Cerebellar cortex (tissue), 1 donor: ENCODE results near the gene HSDL2.

Experiments used
- DNase-seq: peaks from one replicate; pipeline ENCODE4 v3.0.0-alpha.2; 2015; ENCODE audit warnings: low spot score

Gene HSDL2

GRCh38 chr9:112446526-112446925 lies 66.6 kb downstream of the HSDL2 start:
- no peak for DNase-seq

- no peak for DNase-seq
Measured at GRCh38 chr9:112447283-112447761, 67.4 kb downstream of the HSDL2 start.

DNA sequence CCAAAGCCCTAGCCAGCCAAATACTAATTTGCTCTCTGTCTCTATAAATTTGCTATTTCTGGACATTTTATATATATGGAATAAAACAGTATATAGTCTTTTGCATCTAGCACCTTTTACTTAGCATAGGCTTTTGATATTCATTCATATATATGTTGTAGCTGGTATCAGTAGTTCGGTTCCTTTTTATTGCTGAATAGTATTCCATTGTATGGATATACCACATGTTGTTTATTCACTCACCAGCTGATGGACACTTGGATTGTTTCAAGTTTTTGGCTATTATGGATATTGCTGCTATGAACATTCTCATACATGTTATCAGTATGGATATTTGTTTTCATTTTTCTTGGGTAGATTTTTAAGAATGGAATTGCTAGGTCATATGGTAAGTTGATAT lies 82.9 kb downstream of the HSDL2 start:
- no peak for DNase-seq

- DNase-seq = no peak
Measured at GRCh38 chr9:112465352-112465751, 85.4 kb downstream of the HSDL2 start.

GRCh38 chr9:112472996-112473395 lies 93.1 kb downstream of the HSDL2 start:
- no peak for DNase-seq

GRCh38 chr9:112473986-112474385 lies 94.1 kb downstream of the HSDL2 start:
- no peak for DNase-seq

GRCh38 chr9:112475318-112475717 lies 95.4 kb downstream of the HSDL2 start:
- DNase-seq = no peak

GRCh38 chr9:112477330-112477729 lies 97.4 kb downstream of the HSDL2 start:
- DNase-seq = no peak

- no peak for DNase-seq
Measured at GRCh38 chr9:112479221-112479620, 99.3 kb downstream of the HSDL2 start.

GRCh38 chr9:112484607-112485006 lies 104.7 kb downstream of the HSDL2 start:
- no peak for DNase-seq

DNA sequence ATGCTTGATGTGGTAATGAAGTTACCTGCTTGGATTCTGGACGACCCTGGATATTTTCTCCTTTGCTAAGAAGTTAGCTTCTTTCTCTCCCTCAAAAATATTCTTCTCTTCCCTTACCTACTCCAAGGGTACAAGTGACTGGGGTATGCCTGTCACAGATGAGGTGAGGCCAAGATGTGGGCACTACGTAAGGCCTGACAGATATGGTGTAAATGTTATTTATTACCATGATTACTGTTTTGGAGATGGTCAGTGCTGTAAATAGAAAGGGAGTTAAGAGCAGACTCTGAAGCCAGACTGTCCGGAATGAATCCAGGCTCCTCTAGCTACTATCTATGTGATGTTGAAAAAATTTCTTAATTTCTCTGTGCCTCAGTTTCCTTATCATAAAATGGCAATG lies 105.7 kb downstream of the HSDL2 start:
- DNase-seq = peak; percentile 9

- peak; percentile 76 for DNase-seq
Measured at GRCh38 chr9:112486221-112487007, 106.5 kb downstream of the HSDL2 start, which contains the start of gene KIAA1958. Gene KIAA1958, plus strand, starts transcription at chr9:112486827. Its CDS starts 87,254 bp downstream, at chr9:112574081.

DNA sequence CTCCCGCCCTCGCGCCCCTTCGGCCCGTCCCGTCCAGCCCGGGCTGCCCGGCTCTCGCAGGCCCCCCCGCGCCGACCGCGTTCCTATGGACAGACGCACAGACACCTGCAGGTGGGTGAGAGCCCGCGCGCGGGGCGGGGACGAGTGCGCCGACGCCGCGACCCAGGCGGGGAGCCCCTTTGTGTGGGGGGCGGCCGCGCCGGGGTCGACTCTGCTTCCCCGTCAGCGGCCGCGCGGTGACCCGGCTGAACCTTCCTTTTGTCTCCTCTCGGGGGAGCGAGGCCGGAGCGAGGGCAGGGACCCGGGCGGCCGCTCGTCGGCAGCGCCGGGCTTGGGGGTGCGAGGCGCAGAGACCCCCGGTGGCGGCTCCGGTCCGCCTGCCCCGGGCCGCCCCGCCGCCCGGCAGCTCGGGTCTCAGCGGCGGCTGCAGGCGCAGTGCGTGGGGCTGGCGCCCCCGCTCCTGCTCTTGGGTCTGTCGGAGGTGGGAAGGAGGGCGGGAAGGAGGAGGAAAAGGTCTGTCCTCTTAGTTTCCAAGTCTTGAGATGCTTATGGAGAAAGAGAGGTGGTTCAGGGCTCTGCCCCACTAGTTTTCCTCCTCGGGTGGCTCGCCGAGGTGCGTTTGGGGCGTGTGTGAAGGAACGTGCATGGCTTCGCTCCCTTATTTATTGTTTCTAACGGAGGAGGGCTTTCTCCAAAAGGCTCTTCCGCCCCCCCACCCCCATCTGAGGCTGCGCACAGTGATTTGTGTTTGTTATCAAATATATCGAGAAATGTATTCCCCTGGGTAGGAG lies 107.3 kb downstream of the HSDL2 start:
- DNase-seq = peak; percentile 69

DNA sequence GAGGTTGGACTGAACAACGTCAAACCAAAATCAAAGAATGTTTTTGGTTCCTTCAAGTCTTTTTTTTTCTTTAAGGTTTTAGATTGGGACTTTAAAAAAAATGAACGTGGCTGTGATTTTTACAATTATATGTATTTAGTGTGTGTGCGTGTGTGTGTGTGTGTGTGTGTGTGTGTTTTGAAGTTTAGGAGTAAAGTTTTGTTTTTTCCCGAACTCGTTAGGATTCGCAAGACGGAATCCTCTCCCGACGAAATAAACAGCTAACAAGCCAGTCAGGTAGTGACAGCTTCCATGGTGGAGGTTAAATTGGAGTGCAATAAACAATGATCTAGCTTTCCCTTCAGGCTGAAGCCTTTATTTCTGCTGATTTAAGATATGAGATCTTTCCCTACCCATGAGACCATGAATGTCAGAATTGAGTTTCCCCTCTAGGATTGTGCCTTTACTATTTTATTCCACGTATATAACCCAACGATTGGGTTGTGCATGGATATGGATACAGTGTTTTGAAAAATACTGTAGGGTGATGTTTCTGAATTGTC lies 108.0 kb downstream of the HSDL2 start:
- DNase-seq = peak; percentile 68

DNA sequence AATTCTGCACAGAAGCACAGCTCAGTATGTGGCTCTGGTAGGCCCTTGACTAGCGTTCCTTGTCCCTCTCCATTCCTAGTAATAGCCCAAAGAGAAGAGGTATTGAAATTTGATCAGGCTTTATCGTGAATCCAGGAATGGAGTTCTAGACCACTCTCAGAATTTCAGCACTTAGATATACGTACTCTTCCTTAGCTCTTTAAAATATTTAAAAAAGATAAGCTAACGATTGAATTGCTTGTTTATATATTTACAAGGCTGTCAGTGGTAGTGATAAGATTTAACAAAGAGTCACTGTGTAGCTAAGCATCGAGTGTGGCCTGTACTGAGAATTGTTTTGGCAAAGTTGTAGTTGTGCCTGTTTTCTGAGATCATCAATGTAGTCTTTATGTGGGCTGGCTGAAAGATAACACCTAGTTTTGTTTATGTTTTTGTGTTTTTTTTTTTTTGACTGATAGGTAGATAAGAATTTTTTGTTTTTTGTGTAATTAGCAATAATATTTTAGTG lies 109.2 kb downstream of the HSDL2 start:
- DNase-seq = peak; percentile 65

DNA sequence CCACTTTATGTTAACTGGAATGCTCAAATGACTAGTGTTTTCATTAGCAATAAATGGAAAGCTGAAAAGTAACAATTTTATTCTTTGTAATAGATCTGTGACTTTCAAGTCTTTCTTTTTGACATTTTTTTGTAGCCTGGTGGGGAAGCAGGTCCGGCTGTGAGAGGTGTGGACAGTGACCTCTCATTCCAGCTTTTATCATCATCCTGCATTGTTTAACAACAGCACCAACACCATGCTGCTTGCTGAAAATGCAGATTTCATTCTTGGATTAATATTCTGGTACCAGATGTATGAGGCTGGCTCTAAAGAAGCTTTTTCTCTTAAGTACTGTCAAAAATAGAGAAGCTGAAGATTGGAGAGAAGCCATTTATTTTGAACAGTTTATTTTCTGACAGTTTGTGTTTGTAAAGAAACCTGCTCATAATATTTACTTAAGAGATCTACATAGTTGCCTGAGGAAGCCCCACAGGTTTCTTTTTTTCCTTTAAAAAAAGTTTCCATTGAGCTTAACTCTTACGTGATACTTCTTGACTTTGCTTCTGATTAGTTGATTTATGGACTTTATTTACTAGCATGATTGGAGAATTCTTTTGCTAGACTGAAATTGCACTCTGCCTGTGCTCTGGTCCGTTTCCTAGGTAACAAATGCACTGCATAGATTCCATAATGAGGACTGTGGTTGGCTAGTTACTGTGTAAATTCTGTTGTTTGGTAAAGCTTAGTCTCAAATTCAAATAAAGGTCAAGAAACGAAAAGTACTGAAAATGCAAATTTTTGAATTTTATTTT lies 110.2 kb downstream of the HSDL2 start:
- peak; percentile 31 for DNase-seq

DNA sequence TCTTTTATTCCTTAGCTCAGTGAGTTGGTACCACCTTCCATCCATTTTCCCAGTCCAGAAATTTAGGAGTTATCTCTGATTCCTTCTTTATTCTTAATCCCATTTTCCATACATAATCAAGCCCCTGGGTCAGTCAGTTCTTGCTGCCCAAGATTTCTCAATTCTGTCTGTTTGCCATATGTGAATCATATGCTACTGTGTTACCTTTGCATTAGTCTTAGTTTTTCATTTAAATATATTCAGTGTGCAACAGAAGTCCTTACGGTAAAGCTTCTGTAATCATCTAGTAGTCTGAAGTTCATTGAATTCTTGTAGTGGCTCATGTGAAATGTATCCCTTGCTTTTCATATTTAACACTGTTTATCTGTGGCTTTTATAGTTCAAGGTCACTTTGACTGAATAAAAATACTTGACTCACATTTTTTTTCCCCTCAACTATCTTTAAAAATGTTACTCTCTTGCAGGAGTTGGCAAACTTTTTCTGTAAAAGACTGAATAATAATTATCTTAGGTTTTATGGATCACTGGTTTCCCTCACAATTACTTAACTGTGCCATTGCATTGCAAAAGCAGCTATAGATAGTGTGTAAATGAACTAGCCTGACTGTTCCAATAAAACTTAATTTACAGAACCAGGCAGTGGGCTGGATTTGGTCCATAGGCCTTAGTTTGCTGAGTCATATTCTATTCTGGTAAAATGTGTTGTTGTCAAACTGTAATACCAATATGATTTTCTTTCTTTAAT lies 113.7 kb downstream of the HSDL2 start:
- no peak for DNase-seq

DNA sequence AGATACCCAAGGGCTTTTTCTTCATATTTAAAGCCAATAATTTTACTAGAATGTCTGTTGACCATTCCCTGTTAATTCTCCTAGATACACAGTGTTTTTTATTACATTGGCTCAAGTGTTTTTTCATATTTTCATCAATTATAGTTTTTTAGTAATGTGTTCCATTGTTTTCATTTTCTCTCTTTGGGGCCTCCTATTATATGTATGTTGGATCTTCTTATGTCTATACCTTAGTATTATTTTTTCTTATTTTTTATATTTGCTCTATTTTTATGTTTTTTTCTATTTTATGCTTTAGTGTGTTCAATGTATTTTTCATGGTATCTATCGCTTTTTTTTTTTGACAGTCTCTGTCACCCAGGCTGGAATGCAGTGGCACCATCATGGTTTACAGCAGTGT lies 114.2 kb downstream of the HSDL2 start:
- no peak for DNase-seq

DNA sequence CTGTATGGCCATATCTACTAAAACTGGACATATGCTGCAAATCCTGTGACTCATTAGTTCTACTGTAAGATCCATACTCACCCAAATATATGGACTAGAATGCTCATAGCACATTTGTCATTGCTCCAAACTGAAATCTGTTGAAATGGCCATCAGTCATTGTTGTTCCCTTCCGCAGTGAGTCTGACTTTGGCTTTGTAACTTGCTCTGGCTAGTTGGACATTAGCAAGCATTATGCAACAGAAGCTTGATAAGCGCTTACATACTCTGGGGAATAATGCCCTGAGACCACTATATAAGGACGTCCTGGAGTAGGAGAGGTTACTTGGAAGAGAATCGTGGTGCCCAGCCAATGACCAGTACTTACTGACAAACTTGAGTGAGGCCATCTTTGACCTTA lies 115.7 kb downstream of the HSDL2 start:
- no peak for DNase-seq

DNA sequence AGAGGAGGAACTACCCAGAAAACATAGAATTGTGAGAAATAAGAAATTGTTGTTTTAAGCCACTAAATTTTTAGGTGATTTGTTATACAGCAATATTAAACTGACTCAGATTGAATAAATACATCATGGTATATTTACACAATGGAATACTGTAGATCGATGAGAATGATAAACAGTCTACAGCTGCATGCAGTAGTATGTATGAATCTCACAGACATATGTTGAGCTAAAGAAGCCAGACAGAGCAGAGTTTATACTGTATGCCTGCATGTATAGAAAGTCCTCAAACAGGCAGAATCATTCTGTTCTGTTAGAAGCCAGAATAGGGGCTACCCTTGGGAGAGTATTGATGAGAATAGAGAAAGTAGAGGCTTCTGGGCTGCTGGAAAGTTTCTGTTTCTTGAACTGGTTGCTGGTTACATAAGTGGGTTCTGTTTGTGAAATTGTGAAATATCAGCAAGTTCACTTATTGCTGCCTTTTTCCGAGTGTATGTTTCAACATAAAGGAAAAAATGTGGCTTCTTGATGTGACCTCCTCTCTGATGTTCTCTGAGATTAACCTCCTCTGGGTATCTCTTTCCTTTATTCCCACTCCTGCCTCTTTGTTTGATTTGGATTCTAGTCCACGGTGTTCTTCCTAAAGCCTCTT lies 116.3 kb downstream of the HSDL2 start:
- no peak for DNase-seq

- no peak for DNase-seq
Measured at GRCh38 chr9:112500842-112501241, 120.9 kb downstream of the HSDL2 start.
